Muscle layer of colon (tissue), 2 donors: ENCODE data around the gene MYH7.
"Not testable (repeated sequence)": the region's sequence is repeated elsewhere in the genome, so short reads cannot be mapped to it uniquely, and the experiment has no call there.

ENCODE experiments used
- H3K27ac ChIP-seq: one replicate; pipeline ENCODE4 v1.7.0; 2013; ENCODE audit warnings: low read depth, mild to moderate bottlenecking, low read length, moderate library complexity
- H3K27me3 ChIP-seq, 2 donors: one replicate each; pipeline ENCODE4 v1.7.0; 2013; ENCODE audit warnings: low read length in 2 of 2, mild to moderate bottlenecking in 2 of 2; ENCODE audit not compliant: insufficient read depth in 2 of 2, control insufficient read depth in 1 of 2
- H3K36me3 ChIP-seq: one replicate; pipeline ENCODE4 v1.7.0; 2013; ENCODE audit warnings: mild to moderate bottlenecking, low read length; ENCODE audit not compliant: insufficient read depth
- H3K4me1 ChIP-seq: one replicate; pipeline ENCODE4 v1.7.0; 2013; ENCODE audit warnings: mild to moderate bottlenecking, low read length; ENCODE audit not compliant: insufficient read depth
- H3K4me3 ChIP-seq, 2 donors: one replicate each; pipeline ENCODE4 v1.7.0; 2013; ENCODE audit warnings: low read length in 2 of 2, low read depth in 1 of 2, mild to moderate bottlenecking in 1 of 2, moderate library complexity in 1 of 2
- H3K9ac ChIP-seq: one replicate; pipeline ENCODE4 v1.7.0; 2013; ENCODE audit warnings: low read length
- H3K9me3 ChIP-seq: one replicate; pipeline ENCODE4 v1.7.0; 2013; ENCODE audit warnings: mild to moderate bottlenecking, low read length
- donor health status: abdominal sarcoma.
- donor health status: Adenocarcinoma of cecum.

MYH7 gene

GRCh38 chr14:23465261-23465660 lies 29.8 kb upstream of the MYH7 start:
- Histone ChIP-seq H3K27ac (no peak overlapping the region), H3K4me1 (peaks cover 10% of the 10 kb centered on the region), H3K9ac (no peak overlapping the region), H3K36me3 (no peaks in the 10 kb centered on the region), H3K27me3 (no peaks in the 10 kb centered on the region), H3K4me3 (no peak overlapping the region), H3K9me3 (no peaks in the 10 kb centered on the region)

- H3K27ac ChIP-seq, result no peak overlapping the region
- no peak overlapping the region for H3K4me3 ChIP-seq
- H3K9me3 ChIP-seq, result no peaks in the 10 kb centered on the region
- no peak overlapping the region for H3K9ac ChIP-seq
- H3K27me3 ChIP-seq, result no peaks in the 10 kb centered on the region
- H3K36me3 ChIP-seq, result no peaks in the 10 kb centered on the region
- peaks cover 6% of the 10 kb centered on the region for H3K4me1 ChIP-seq
Measured at GRCh38 chr14:23464700-23465099, 29.2 kb upstream of the MYH7 start.

- no peaks in the 10 kb centered on the region for H3K4me1 ChIP-seq
- no peak overlapping the region for H3K27ac ChIP-seq
- H3K36me3 ChIP-seq, result no peaks in the 10 kb centered on the region
- no peaks in the 10 kb centered on the region for H3K27me3 ChIP-seq
- no peak overlapping the region for H3K9ac ChIP-seq
- H3K9me3 ChIP-seq, result no peaks in the 10 kb centered on the region
- no peak overlapping the region for H3K4me3 ChIP-seq
Measured at GRCh38 chr14:23460960-23461359, 25.5 kb upstream of the MYH7 start.

DNA sequence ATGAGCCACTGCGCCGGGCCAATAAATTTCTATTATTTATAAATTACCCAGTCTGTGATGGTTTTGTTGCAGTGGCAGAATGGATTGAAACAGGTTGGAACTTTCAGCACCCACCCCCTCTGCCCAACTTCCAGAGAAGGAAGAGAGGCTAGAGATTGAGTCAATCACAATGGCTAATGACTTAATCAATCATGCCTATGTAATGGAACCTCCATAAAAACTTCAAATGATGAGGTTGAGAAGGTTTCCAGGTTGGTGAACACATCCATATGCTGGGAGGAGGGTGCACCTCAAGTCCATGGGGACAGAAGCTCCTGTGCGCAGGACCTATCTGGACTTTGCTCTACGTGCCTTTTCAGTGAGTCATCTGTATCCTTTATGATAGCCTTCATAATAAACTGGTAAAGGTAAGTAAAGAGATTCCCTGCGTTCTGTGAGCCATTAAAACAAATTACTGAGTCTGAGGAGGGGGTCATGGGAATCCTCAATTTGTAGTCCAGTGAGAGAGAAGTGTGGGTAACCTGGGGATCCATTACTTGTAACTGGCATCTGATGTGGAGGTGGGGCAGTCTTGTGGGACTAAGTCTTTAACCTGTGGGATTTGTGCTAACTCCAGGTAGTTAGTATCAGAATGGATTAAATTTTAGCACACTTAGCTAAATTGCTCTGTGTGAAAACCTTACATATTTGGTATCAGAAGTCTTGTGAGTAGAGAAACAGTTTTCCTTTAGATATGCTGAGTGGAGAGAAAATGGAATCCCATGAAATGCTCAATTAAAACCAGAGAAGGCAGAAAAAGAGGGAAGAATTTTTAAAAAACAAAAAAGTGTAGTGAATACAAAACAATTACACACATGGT lies 22.4 kb upstream of the MYH7 start:
- no peaks in the 10 kb centered on the region for H3K27me3 ChIP-seq

GRCh38 chr14:23456883-23457586 lies 21.6 kb upstream of the MYH7 start:
- H3K27me3 ChIP-seq, result not testable (repeated sequence)

More for the DNA sequence above, 22.4 kb upstream of the MYH7 start:
- Histone ChIP-seq H3K36me3 (no peaks in the 10 kb centered on the region), H3K9me3 (no peaks in the 10 kb centered on the region), H3K9ac (no peak overlapping the region), H3K27ac (no peak overlapping the region), H3K4me3 (no peak overlapping the region), H3K4me1 (no peaks in the 10 kb centered on the region)

GRCh38 chr14:23454445-23454856 lies 19.0 kb upstream of the MYH7 start:
- no peak overlapping the region for H3K27ac ChIP-seq
- H3K9me3 ChIP-seq, result peaks cover 6% of the 10 kb centered on the region
- no peaks in the 10 kb centered on the region for H3K4me1 ChIP-seq
- no peak overlapping the region for H3K9ac ChIP-seq
- no peaks in the 10 kb centered on the region for H3K27me3 ChIP-seq
- no peak overlapping the region for H3K4me3 ChIP-seq
- H3K36me3 ChIP-seq, result no peaks in the 10 kb centered on the region

More at GRCh38 chr14:23456883-23457586, 21.6 kb upstream of the MYH7 start:
- H3K36me3 ChIP-seq, H3K9me3 ChIP-seq, H3K4me3 ChIP-seq, H3K27ac ChIP-seq, H3K9ac ChIP-seq, H3K4me1 ChIP-seq: not testable (repeated sequence)

DNA sequence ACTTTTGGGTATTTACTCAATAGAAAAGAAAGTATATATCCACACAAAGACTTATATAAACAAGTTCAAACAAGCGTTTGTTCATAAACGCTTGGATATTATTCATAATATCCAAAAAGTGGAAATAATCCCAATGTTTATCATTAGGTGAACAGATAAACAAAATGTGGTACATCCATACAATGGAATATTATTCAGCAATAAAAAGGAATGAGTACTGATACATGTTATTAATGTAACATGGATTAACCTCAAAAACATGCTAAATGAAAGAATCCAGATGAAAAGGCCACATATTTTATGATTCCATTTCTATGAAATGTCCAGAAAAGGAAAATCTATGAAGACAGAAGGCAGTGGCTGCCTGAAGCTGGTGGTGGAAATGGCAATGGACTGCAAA lies 16.8 kb upstream of the MYH7 start:
- H3K27me3 ChIP-seq, result no peaks in the 10 kb centered on the region
- peaks cover 6% of the 10 kb centered on the region for H3K9me3 ChIP-seq

GRCh38 chr14:23450379-23450778 lies 14.9 kb upstream of the MYH7 start:
- Histone ChIP-seq H3K9me3 (peaks cover 6% of the 10 kb centered on the region), H3K27me3 (no peaks in the 10 kb centered on the region), H3K4me1 (no peaks in the 10 kb centered on the region)

More for the DNA sequence above, 16.8 kb upstream of the MYH7 start:
- Histone ChIP-seq H3K4me1 (no peaks in the 10 kb centered on the region), H3K36me3 (no peaks in the 10 kb centered on the region), H3K27ac (no peak overlapping the region), H3K4me3 (no peak overlapping the region), H3K9ac (no peak overlapping the region)

DNA sequence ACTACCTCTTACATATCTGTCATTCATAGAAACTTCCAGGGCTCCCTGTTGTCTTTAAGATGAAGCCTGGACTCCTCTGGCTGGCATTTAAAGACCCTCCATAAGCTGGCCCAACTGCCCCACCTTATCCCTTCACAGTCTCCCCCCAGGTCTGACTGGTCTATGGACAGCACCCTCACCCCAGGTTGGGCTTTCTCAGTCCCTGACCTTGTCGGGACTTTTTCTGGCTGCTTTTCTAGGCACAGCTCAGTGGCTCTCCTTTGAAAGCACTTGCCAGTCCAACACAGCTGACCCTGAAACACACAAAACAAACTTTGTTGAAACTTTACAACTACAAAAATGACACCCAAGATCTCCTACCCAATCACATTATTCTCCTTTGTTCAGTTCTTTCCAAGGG lies 13.9 kb upstream of the MYH7 start:
- Histone ChIP-seq H3K4me1 (no peaks in the 10 kb centered on the region), H3K27ac (no peak overlapping the region), H3K4me3 (no peak overlapping the region)

More at GRCh38 chr14:23450379-23450778, 14.9 kb upstream of the MYH7 start:
- H3K27ac ChIP-seq, result no peak overlapping the region
- no peak overlapping the region for H3K9ac ChIP-seq
- no peak overlapping the region for H3K4me3 ChIP-seq
- H3K36me3 ChIP-seq, result no peaks in the 10 kb centered on the region

DNA sequence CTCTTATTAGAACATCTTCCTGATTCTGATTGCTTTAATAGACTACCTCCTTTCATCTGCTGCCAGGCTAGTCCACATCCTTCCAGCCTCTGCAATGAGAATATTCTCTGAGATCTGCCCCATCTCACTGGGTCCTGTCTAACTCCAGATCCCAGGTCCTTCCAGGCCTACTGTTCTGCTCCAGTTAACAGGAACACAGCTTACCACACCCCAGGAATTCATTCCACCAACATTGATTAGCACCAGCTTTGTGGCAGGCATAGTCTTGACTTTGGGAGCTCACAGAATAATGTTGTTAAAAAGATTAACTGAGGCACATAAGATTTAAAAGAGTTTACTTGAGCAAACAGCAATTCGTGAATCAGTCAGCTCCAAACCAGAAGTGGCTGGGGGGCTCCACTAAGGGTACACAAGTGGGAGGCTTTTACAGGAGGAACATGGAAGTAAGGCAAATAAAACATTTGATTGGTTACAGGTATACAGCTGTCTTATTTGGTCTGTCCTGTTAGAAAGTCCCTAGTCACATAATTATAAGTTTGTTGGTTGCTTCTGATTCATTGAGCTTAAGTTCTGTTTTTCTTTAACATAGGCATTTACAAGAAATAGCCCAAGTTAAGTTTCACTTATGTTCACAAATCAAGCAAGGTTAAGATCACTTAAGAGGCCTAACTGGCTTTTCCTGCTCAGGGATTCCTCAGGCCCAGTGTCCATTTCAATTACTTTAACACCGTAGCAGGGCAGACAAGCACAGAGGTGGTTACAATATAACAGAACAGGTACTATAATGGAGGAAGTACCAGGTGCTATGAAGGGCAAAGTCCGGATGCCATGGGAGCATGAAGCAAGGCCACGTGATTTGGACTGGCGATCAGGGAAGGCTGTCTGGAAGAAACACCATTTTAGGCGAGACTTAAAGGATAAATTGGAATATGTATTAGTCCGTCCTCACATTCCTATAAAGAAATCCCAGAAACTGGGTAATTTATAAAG lies 12.2 kb upstream of the MYH7 start:
- Histone ChIP-seq H3K9ac (no peak overlapping the region), H3K4me1 (no peaks in the 10 kb centered on the region), H3K4me3 (no peak overlapping the region), H3K36me3 (no peaks in the 10 kb centered on the region), H3K27me3 (no peaks in the 10 kb centered on the region), H3K27ac (no peak overlapping the region), H3K9me3 (peaks cover 6% of the 10 kb centered on the region)

More for the DNA sequence above, 13.9 kb upstream of the MYH7 start:
- Histone ChIP-seq H3K36me3 (no peaks in the 10 kb centered on the region), H3K9ac (no peak overlapping the region), H3K9me3 (peaks cover 6% of the 10 kb centered on the region), H3K27me3 (no peaks in the 10 kb centered on the region)
